K562 (cell line): Measurements from ENCODE around the gene LPXN. TPM values are rescaled to one million over a fixed set of nuclear protein-coding genes. Genes with fewer than 3 reads are reported as not detected.

ENCODE experiments used
- EGR1 ChIP-seq: fragments of 450-650 bp; conservative IDR thresholded peaks from 2 replicates; pipeline ENCODE4 v1.6.1; 2017; ENCODE audit warnings: mild to moderate bottlenecking
- FOSL1 ChIP-seq: fragments of 200-800 bp; sonication (Bioruptor generic); conservative IDR thresholded peaks from 2 replicates; pipeline ENCODE4 v1.6.1; 2016; ENCODE audit warnings: missing genetic modification characterization, missing compliant biosample characterization
- MTA3 ChIP-seq: fragments of 450-650 bp; formaldehyde crosslinking; IDR thresholded peaks from 2 replicates; pipeline ENCODE4 v1.6.1; 2017; ENCODE audit warnings: mild to moderate bottlenecking, borderline replicate concordance
- MXI1 ChIP-seq: IDR thresholded peaks from 2 replicates; pipeline ENCODE4 v1.6.1; 2011; ENCODE audit warnings: low read depth, mild to moderate bottlenecking, improper control_type of control experiment, low read length
- MYBL2 ChIP-seq, 2 experiments: fragments of 450-650 bp in 1 of 2; sonication (generic) in 1 of 2; formaldehyde crosslinking in 1 of 2; IDR thresholded peaks; 2 replicates each; pipeline versions ENCODE4 v1.6.1 to v1.8.1; 2017 to 2022; ENCODE audit warnings: borderline replicate concordance in 1 of 2, inconsistent platforms in 1 of 2, low read depth in 1 of 2, mild to moderate bottlenecking in 1 of 2, missing genetic modification reagents in 1 of 2, moderate library complexity in 1 of 2
- NCOA6 ChIP-seq: fragments of 450-650 bp; IDR thresholded peaks from 2 replicates; pipeline ENCODE4 v1.6.1; 2017; ENCODE audit warnings: mild to moderate bottlenecking
- SRSF9 ChIP-seq: fragments of 200-400 bp; formaldehyde crosslinking; IDR thresholded peaks from 2 replicates; pipeline ENCODE4 v1.6.1; 2017; ENCODE audit warnings: low read depth, low read length, borderline replicate concordance
- ZNF165 ChIP-seq: fragments of 250-450 bp; sonication (Bioruptor Pico); IDR thresholded peaks from 2 replicates; pipeline ENCODE4 v1.4.0; 2020; ENCODE audit warnings: borderline replicate concordance
- ZNF217 ChIP-seq: sonication (generic); formaldehyde crosslinking; IDR thresholded peaks from 2 replicates; pipeline ENCODE4 v1.8.0; 2022; ENCODE audit warnings: mild to moderate bottlenecking, missing genetic modification reagents
- polyA plus RNA-seq, 8 experiments: library from polyadenylated mRNA; depleted of rRNA in 4 of 8; stranded (reverse) in 5 of 8; unstranded in 3 of 8; fragments of >200 nt; fragmentation: Nextera tagmentation in 2 of 8; fragmentation: Illumina TruSeq in 1 of 8; extraction: Ambion mirVana in 2 of 8; extraction: Trizol in 1 of 8; gene quantifications; 2 replicates each; pipeline versions ENCODE4 v1.2.1 to v1.2.3, GENCODE V29; 2011 to 2014; ENCODE audit warnings: inconsistent platforms in 1 of 8, missing spikeins in 1 of 8
- total RNA-seq, 7 experiments: library from RNA; depleted of rRNA in 6 of 7; stranded (reverse); fragments of >200 nt in 6 of 7; fragmentation: Illumina TruSeq in 2 of 7; extraction: Trizol in 2 of 7; gene quantifications; 2 replicates each; pipeline versions ENCODE4 v1.2.1 to v1.2.3, GENCODE V29; 2011 to 2021; ENCODE audit warnings: low replicate concordance in 1 of 7
- TF ChIP-seq, protein P1 (sequence below): fragments of 250-450 bp; sonication (Bioruptor Pico); IDR thresholded peaks from 2 replicates; pipeline ENCODE4 v1.6.1; 2021; ENCODE audit warnings: mild to moderate bottlenecking
- TF ChIP-seq, protein P2 (sequence below): fragments of 450-650 bp; IDR thresholded peaks from 2 replicates; pipeline ENCODE4 v1.6.1; 2016; ENCODE audit warnings: low read depth
- TF ChIP-seq, protein P3 (sequence below): fragments of 450-650 bp; formaldehyde crosslinking; IDR thresholded peaks from 2 replicates; pipeline ENCODE4 v1.4.0; 2022; ENCODE audit warnings: mild to moderate bottlenecking, moderate library complexity
- TF ChIP-seq, protein P4 (sequence below): IDR thresholded peaks from 3 replicates; pipeline ENCODE4 v1.6.1; 2011; ENCODE audit warnings: borderline replicate concordance, mild to moderate bottlenecking; ENCODE audit not compliant: insufficient read length, insufficient read depth
- TF ChIP-seq, protein P5 (sequence below): fragments of 250-450 bp; sonication (Bioruptor Pico); IDR thresholded peaks from 2 replicates; pipeline ENCODE4 v1.8.0; 2021; ENCODE audit warnings: borderline replicate concordance, mild to moderate bottlenecking, moderate library complexity; ENCODE audit not compliant: poor library complexity, severe bottlenecking

LPXN gene
- total and polyA plus RNA-seq, 9 of the 15 experiments (the other 6 are each of a cell fraction or from before 2014, with no cell fraction given), result 0.73 to 3.1 (median 2.0) TPM

DNA sequence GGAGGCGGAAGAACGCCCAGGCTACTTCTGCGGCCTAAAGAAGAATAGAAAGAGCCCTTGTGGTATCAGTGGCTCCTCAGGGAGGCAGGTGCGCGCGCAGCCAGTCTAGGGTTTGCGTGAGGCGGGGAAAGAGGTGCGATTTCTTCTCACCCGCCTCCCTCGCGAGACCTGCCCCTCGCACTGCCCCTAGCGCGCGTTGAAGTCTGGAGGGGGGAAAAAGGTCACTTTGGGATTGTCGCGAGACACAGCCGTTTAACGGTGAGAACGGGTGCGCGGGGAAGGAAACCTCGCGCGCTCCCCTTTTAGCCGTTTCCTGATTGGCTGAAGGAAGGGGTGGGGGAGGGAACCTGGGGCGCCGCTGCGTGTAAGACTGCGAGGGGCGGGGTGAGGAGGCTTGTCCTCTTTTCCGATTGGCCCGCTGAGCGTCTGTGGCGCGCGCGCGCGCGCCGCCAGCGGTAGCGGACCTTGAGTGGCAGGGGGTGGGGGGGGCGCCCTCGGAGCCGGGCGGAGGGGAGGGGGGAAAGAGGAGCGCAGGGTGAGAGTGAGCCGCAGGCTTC is 3.1 kb upstream of the LPXN start, which contains the start of gene ZFP91 (continued):
- no peak for TF ChIP-seq FOSL1 (tag)
- no peak for TF ChIP-seq MXI1
- TF ChIP-seq ZNF217 (CRISPR knock-in tag), result no peak
- no peak for TF ChIP-seq SRSF9
- TF ChIP-seq, protein P1, sequence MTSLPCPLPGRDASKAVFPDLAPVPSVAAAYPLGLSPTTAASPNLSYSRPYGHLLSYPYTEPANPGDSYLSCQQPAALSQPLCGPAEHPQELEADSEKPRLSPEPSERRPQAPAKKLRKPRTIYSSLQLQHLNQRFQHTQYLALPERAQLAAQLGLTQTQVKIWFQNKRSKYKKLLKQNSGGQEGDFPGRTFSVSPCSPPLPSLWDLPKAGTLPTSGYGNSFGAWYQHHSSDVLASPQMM (CRISPR knock-in tag), result no peak
- TF ChIP-seq, protein P2, sequence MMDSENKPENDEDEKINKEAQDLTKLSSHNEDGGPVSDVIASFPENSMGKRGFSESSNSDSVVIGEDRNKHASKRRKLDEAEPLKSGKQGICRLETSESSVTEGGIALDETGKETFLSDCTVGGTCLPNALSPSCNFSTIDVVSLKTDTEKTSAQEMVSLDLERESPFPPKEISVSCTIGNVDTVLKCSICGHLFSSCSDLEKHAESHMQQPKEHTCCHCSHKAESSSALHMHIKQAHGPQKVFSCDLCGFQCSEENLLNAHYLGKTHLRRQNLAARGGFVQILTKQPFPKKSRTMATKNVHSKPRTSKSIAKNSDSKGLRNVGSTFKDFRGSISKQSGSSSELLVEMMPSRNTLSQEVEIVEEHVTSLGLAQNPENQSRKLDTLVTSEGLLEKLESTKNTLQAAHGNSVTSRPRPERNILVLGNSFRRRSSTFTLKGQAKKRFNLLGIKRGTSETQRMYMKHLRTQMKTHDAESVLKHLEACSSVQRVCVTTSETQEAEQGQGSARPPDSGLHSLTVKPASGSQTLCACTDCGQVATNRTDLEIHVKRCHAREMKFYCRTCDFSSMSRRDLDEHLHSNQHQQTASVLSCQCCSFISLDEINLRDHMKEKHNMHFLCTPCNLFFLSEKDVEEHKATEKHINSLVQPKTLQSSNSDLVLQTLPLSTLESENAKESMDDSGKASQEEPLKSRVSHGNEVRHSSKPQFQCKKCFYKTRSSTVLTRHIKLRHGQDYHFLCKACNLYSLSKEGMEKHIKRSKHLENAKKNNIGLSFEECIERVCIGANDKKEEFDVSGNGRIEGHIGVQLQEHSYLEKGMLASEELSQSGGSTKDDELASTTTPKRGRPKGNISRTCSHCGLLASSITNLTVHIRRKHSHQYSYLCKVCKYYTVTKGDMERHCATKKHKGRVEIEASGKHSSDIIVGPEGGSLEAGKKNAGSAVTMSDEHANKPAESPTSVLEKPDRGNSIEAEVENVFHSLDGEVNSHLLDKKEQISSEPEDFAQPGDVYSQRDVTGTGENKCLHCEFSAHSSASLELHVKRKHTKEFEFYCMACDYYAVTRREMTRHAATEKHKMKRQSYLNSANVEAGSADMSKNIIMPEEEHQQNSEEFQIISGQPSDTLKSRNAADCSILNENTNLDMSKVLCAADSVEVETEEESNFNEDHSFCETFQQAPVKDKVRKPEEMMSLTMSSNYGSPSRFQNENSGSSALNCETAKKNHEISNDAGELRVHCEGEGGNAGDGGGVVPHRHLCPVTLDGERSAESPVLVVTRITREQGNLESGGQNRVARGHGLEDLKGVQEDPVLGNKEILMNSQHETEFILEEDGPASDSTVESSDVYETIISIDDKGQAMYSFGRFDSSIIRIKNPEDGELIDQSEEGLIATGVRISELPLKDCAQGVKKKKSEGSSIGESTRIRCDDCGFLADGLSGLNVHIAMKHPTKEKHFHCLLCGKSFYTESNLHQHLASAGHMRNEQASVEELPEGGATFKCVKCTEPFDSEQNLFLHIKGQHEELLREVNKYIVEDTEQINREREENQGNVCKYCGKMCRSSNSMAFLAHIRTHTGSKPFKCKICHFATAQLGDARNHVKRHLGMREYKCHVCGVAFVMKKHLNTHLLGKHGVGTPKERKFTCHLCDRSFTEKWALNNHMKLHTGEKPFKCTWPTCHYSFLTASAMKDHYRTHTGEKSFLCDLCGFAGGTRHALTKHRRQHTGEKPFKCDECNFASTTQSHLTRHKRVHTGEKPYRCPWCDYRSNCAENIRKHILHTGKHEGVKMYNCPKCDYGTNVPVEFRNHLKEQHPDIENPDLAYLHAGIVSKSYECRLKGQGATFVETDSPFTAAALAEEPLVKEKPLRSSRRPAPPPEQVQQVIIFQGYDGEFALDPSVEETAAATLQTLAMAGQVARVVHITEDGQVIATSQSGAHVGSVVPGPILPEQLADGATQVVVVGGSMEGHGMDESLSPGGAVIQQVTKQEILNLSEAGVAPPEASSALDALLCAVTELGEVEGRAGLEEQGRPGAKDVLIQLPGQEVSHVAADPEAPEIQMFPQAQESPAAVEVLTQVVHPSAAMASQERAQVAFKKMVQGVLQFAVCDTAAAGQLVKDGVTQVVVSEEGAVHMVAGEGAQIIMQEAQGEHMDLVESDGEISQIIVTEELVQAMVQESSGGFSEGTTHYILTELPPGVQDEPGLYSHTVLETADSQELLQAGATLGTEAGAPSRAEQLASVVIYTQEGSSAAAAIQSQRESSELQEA, result 0 out of 2 replicates have a peak, but pooled peaks have one; percentile 23
- TF ChIP-seq MTA3, result no peak; the same call in 1 of the 2 replicates
- TF ChIP-seq ZNF165 (CRISPR knock-in tag), result no peak
- TF ChIP-seq MYBL2 (IDR thresholded peaks at IDR 0.05; ENCODE audit: low read depth), result peak; percentile 96
- no peak for TF ChIP-seq MYBL2 (CRISPR knock-in tag; IDR thresholded peaks at IDR 0.05; ENCODE audit: borderline replicate concordance)
- TF ChIP-seq EGR1, result no peak
- no peak for TF ChIP-seq NCOA6
- TF ChIP-seq, protein P3, sequence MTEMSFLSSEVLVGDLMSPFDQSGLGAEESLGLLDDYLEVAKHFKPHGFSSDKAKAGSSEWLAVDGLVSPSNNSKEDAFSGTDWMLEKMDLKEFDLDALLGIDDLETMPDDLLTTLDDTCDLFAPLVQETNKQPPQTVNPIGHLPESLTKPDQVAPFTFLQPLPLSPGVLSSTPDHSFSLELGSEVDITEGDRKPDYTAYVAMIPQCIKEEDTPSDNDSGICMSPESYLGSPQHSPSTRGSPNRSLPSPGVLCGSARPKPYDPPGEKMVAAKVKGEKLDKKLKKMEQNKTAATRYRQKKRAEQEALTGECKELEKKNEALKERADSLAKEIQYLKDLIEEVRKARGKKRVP (CRISPR knock-in tag), result no peak
- TF ChIP-seq, protein P4, sequence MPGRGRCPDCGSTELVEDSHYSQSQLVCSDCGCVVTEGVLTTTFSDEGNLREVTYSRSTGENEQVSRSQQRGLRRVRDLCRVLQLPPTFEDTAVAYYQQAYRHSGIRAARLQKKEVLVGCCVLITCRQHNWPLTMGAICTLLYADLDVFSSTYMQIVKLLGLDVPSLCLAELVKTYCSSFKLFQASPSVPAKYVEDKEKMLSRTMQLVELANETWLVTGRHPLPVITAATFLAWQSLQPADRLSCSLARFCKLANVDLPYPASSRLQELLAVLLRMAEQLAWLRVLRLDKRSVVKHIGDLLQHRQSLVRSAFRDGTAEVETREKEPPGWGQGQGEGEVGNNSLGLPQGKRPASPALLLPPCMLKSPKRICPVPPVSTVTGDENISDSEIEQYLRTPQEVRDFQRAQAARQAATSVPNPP, result no peak
- TF ChIP-seq, protein P5, sequence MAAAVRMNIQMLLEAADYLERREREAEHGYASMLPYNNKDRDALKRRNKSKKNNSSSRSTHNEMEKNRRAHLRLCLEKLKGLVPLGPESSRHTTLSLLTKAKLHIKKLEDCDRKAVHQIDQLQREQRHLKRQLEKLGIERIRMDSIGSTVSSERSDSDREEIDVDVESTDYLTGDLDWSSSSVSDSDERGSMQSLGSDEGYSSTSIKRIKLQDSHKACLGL (CRISPR knock-in tag), result no peak
